Glutamatergic neuron (in vitro differentiated cells): ENCODE measurements around the gene RNU7-1. TPM values are rescaled to one million over a fixed set of nuclear protein-coding genes. Genes with fewer than 3 reads are reported as not detected.

Source experiments
- DNase-seq: peaks from one replicate; pipeline ENCODE4 v3.0.0; 2022
- H3K27ac Mint-ChIP-seq: one replicate; pipeline ENCODE4 v1.8.0; 2020; ENCODE audit warnings: mild to moderate bottlenecking, mixed read lengths, inconsistent platforms; ENCODE audit not compliant: unreplicated experiment
- H3K27me3 Mint-ChIP-seq: one replicate; pipeline ENCODE4 v1.8.0; 2020; ENCODE audit warnings: mild to moderate bottlenecking, moderate library complexity, mixed read lengths, inconsistent platforms; ENCODE audit not compliant: unreplicated experiment
- H3K36me3 Mint-ChIP-seq: one replicate; pipeline ENCODE4 v1.8.0; 2020; ENCODE audit warnings: mild to moderate bottlenecking, mixed read lengths, inconsistent platforms; ENCODE audit not compliant: unreplicated experiment
- H3K4me1 Mint-ChIP-seq: one replicate; pipeline ENCODE4 v1.8.0; 2020; ENCODE audit warnings: mild to moderate bottlenecking, low read depth, mixed read lengths, inconsistent platforms; ENCODE audit not compliant: unreplicated experiment
- H3K4me3 Mint-ChIP-seq: one replicate; pipeline ENCODE4 v1.8.0; 2020; ENCODE audit warnings: mild to moderate bottlenecking, mixed read lengths, inconsistent platforms; ENCODE audit not compliant: unreplicated experiment
- H3K9me3 Mint-ChIP-seq: one replicate; pipeline ENCODE4 v1.8.0; 2020; ENCODE audit warnings: mild to moderate bottlenecking, moderate library complexity, mixed read lengths, inconsistent platforms; ENCODE audit not compliant: unreplicated experiment
- CTCF ChIP-seq: fragments of 200-600 bp; sonication (generic); IDR thresholded peaks from one replicate; pipeline ENCODE4 v1.5.0; 2021; ENCODE audit not compliant: partially characterized antibody, unreplicated experiment
- total RNA-seq: library from RNA; stranded (reverse); fragmentation: NEBNext Ultra II Directional; extraction: Animal tissue kit (Norgen Biotek cat#: 25700); gene quantifications from one replicate; pipeline ENCODE4 v1.2.1, GENCODE V29; 2021; ENCODE audit not compliant: unreplicated experiment

Gene RNU7-1
- total RNA-seq, 1 donor from 2014 or later, result not detected

GRCh38 chr12:6951551-6952120 lies 8.0 kb downstream of the RNU7-1 start:
- Mint-ChIP-seq H3K4me1 (peaks cover 5% of the 10 kb centered on the region), H3K36me3 (no peaks in the 10 kb centered on the region), H3K27me3 (peaks cover 12% of the 10 kb centered on the region), H3K27ac (no peak overlapping the region), H3K9me3 (no peaks in the 10 kb centered on the region), H3K4me3 (no peak overlapping the region)
- no peak for DNase-seq
- no peak for TF ChIP-seq CTCF

GRCh38 chr12:6952121-6952862 lies 8.7 kb downstream of the RNU7-1 start:
- Mint-ChIP-seq H3K9me3 (peaks cover 2% of the 10 kb centered on the region), H3K27ac (no peak overlapping the region), H3K36me3 (no peaks in the 10 kb centered on the region), H3K4me1 (no peaks in the 10 kb centered on the region), H3K27me3 (peaks cover 11% of the 10 kb centered on the region), H3K4me3 (no peak overlapping the region)
- no peak for TF ChIP-seq CTCF
- no peak for DNase-seq

GRCh38 chr12:6952863-6953441 lies 9.3 kb downstream of the RNU7-1 start:
- no peak for DNase-seq
- no peak overlapping the region for H3K4me3 Mint-ChIP-seq
- no peaks in the 10 kb centered on the region for H3K4me1 Mint-ChIP-seq
- no peak overlapping the region for H3K27ac Mint-ChIP-seq
- TF ChIP-seq CTCF, result no peak
- H3K27me3 Mint-ChIP-seq, result peaks cover 9% of the 10 kb centered on the region
- H3K36me3 Mint-ChIP-seq, result no peaks in the 10 kb centered on the region
- peaks cover 2% of the 10 kb centered on the region for H3K9me3 Mint-ChIP-seq

GRCh38 chr12:6953442-6954315 lies 10.1 kb downstream of the RNU7-1 start:
- TF ChIP-seq CTCF, result no peak
- Mint-ChIP-seq H3K4me3 (peak overlapping the region; percentile 32), H3K9me3 (peaks cover 6% of the 10 kb centered on the region), H3K36me3 (no peaks in the 10 kb centered on the region), H3K27me3 (peaks cover 12% of the 10 kb centered on the region), H3K27ac (no peak overlapping the region), H3K4me1 (no peaks in the 10 kb centered on the region)
- no peak for DNase-seq
